Measurements from ENCODE around the gene MMP27. TPM values are rescaled to one million over a fixed set of nuclear protein-coding genes. Genes with fewer than 3 reads are reported as not detected.
"Not testable (repeated sequence)": the region's sequence is repeated elsewhere in the genome, so short reads cannot be mapped to it uniquely, and the experiment has no call there.

Gene MMP27, protein sequence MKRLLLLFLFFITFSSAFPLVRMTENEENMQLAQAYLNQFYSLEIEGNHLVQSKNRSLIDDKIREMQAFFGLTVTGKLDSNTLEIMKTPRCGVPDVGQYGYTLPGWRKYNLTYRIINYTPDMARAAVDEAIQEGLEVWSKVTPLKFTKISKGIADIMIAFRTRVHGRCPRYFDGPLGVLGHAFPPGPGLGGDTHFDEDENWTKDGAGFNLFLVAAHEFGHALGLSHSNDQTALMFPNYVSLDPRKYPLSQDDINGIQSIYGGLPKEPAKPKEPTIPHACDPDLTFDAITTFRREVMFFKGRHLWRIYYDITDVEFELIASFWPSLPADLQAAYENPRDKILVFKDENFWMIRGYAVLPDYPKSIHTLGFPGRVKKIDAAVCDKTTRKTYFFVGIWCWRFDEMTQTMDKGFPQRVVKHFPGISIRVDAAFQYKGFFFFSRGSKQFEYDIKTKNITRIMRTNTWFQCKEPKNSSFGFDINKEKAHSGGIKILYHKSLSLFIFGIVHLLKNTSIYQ
- total RNA-seq = under 1 TPM in 2 of 4 donors, not detected in 2; 0.22 to 0.67 TPM

DNA sequence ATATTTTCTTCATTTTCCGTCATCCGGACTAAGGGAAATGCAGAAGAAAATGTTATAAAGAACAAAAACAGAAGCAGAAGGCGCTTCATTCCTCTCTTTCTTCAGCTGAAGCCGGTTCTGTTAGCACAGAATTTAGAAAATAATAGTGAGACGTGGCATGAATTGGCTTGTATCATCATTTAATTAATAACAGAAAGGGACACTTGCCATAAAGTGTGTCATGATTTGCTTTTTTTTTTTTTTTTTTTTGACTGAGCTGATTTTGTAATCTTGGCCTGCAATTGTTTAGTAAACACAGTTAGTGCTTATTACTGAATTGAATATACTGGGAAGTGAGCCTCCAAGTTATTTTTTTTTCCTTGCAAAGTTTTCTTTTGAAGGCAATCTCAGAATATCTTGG is at the start of gene MMP27:
MMP27 (minus strand) TSS at position 144 of the 400 bp plus-strand sequence; CDS start at position 89, 55 bp downstream.
- intact Hi-C loops (cut with DNase I) = no loop called here
- no peak within 1 kb of the TSS for H3K27ac ChIP-seq
- WGBS, 2 donors = 68 to 71% methylated on average over 5 of the region's 5 CpGs
- no peaks in the 10 kb centered on the region for H3K36me3 ChIP-seq
- no peaks in the 10 kb centered on the region for H3K27me3 ChIP-seq
- TF ChIP-seq POLR2A (IDR thresholded peaks at IDR 0.05) = no peak
- TF ChIP-seq, protein P1, sequence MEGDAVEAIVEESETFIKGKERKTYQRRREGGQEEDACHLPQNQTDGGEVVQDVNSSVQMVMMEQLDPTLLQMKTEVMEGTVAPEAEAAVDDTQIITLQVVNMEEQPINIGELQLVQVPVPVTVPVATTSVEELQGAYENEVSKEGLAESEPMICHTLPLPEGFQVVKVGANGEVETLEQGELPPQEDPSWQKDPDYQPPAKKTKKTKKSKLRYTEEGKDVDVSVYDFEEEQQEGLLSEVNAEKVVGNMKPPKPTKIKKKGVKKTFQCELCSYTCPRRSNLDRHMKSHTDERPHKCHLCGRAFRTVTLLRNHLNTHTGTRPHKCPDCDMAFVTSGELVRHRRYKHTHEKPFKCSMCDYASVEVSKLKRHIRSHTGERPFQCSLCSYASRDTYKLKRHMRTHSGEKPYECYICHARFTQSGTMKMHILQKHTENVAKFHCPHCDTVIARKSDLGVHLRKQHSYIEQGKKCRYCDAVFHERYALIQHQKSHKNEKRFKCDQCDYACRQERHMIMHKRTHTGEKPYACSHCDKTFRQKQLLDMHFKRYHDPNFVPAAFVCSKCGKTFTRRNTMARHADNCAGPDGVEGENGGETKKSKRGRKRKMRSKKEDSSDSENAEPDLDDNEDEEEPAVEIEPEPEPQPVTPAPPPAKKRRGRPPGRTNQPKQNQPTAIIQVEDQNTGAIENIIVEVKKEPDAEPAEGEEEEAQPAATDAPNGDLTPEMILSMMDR (IDR thresholded peaks at IDR 0.05) = no peak
- no peak within 1 kb of the TSS for H3K4me3 ChIP-seq (replicated peaks in 1 of 3)
- no peaks in the 10 kb centered on the region for H3K9me3 ChIP-seq
- no peak for DNase-seq
- H3K4me1 ChIP-seq = no peaks in the 10 kb centered on the region

DNA sequence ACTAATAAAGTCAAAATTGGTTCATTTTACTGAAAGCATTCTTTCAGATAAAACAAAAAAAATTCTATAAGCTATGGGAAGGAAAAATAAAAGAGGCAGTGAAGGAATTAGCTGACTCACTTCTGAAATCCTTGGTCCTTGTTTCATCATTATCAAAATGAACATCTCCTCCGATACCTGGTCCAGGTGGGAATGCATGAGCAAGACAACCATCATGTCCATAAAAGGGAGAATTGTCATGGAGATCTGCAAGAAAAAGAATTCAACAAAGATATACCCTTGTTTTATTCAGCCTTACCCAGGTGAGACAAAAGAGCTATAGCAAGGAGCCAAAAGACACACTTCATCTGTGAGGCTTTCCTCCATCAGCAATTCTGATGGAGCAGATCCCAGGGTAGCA is 47.7 kb upstream of the MMP27 start:
- no peak overlapping the region for H3K27ac ChIP-seq
- TF ChIP-seq, protein P1 (IDR thresholded peaks at IDR 0.05) = no peak
- TF ChIP-seq POLR2A (IDR thresholded peaks at IDR 0.05) = no peak
- H3K9me3 ChIP-seq = no peaks in the 10 kb centered on the region
- H3K4me3 ChIP-seq (replicated peaks in 1 of 3) = no peak overlapping the region
- DNase-seq = no peak
- no peaks in the 10 kb centered on the region for H3K36me3 ChIP-seq
- H3K4me1 ChIP-seq = no peaks in the 10 kb centered on the region
- WGBS, 2 donors = 94 to 98% methylated on average over 1 of the region's 1 CpG
- intact Hi-C loops (cut with DNase I) = no loop called here
- H3K27me3 ChIP-seq = no peaks in the 10 kb centered on the region

DNA sequence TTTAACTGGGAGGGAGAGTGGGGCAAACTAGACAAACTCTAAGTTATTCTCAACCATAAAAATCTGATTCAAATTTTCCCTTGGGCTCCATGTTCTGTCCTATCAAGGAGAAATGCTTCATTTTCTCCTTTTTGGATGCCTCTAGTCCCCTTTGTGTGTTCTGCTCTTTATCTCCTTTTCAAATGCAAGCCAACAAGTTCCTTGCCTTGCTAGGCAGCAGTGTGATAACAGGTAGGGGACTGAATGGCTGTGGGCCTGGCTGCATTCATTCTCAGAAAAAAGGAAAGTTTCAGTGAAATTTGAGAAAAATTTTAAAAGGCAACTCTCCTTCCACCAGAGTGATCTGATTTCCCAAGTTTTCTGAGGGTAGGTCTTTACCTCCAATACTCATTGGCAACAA is 46.1 kb upstream of the MMP27 start:
- no peak for DNase-seq
- H3K27ac ChIP-seq = no peak overlapping the region
- no peaks in the 10 kb centered on the region for H3K27me3 ChIP-seq
- H3K9me3 ChIP-seq = no peaks in the 10 kb centered on the region
- no peak overlapping the region for H3K4me3 ChIP-seq (replicated peaks in 1 of 3)
- H3K36me3 ChIP-seq = no peaks in the 10 kb centered on the region
- no peaks in the 10 kb centered on the region for H3K4me1 ChIP-seq
- no peak for TF ChIP-seq POLR2A (IDR thresholded peaks at IDR 0.05)
- TF ChIP-seq, protein P1 (IDR thresholded peaks at IDR 0.05) = no peak
- intact Hi-C loops (cut with DNase I) = no loop called here

DNA sequence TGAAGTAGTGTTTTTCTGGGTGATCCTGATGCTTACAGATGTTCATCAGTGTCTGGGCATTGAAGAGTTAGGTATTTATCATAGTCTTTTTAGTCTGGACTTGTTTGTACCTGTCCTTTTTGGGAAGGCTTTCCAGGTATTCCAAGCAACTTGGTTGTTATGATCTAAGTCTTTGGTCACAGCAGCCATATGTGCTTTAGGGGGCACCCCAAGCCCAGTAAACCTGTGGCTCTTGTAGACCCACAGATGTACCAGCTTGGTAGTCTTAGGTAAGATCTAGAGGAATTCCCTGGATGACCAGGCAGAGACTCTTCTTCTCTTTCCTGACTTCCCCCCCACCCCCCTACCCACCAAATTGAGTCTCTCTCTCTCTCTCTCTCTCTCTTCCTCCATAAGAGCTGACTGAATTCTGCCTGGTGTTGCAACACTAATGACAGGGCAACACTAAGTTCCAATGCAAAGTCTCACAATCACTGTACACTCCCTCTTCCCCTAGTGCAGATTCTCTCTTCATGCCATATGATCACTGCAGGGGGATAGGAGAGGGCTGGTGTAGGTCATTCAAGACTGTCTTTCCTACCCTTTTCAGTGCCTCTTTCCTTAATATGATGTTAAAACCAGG is 43.6 kb upstream of the MMP27 start:
- no peaks in the 10 kb centered on the region for H3K4me1 ChIP-seq
- H3K4me3 ChIP-seq (replicated peaks in 1 of 3) = no peak overlapping the region
- no peak overlapping the region for H3K27ac ChIP-seq
- no peak for DNase-seq
- TF ChIP-seq POLR2A (IDR thresholded peaks at IDR 0.05) = no peak
- TF ChIP-seq, protein P1 (IDR thresholded peaks at IDR 0.05) = no peak
- intact Hi-C loops (cut with DNase I) = no loop called here
- H3K9me3 ChIP-seq = no peaks in the 10 kb centered on the region
- H3K27me3 ChIP-seq = no peaks in the 10 kb centered on the region
- H3K36me3 ChIP-seq = no peaks in the 10 kb centered on the region

DNA sequence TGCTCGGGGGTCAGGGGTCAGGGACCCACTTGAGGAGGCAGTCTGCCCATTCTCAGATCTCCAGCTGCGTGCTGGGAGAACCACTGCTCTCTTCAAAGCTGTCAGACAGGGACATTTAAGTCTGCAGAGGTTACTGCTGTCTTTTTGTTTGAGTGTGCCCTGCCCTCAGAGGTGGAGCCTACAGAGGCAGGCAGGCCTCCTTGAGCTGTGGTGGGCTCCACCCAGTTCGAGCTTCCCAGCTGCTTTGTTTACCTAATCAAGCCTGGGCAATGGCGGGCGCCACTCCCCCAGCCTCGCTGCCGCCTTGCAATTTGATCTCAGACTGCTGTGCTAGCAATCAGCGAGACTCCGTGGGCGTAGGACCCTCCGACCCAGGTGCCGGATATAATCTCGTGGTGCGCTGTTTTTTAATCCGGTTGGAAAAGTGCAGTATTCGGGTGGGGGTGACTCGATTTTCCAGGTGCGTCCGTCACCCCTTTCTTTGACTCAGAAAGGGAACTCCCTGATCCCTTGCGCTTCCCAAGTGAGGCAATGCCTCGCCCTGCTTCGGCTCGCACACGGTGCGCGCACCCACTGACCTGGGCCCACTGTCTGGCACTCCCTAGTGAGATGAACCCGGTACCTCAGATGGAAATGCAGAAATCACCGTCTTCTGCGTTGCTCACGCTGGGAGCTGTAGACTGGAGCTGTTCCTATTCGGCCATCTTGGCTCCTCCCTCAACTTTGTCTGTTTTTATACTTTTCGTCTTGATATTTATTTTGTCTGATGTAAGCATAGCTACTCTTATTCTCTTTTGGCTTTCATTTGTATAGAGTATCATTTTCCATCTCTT is 41.4 kb upstream of the MMP27 start:
- H3K27ac ChIP-seq; H3K36me3 ChIP-seq; H3K27me3 ChIP-seq; H3K4me3 ChIP-seq (replicated peaks in 1 of 3); DNase-seq; H3K4me1 ChIP-seq; intact Hi-C loops (cut with DNase I); H3K9me3 ChIP-seq: not testable (repeated sequence)
- WGBS, 2 donors = 90% methylated on average over 27 to 30 of the region's 32 CpGs

Data from thyroid gland (tissue), 4 donors.